Glutamatergic neuron (in vitro differentiated cells): ENCODE results near the gene KCNJ1. TPM values are rescaled to one million over a fixed set of nuclear protein-coding genes. Genes with fewer than 3 reads are reported as not detected.

Source experiments
- DNase-seq: peaks from one replicate; pipeline ENCODE4 v3.0.0; 2022
- H3K27ac Mint-ChIP-seq: one replicate; pipeline ENCODE4 v1.8.0; 2020; ENCODE audit warnings: mild to moderate bottlenecking, mixed read lengths, inconsistent platforms; ENCODE audit not compliant: unreplicated experiment
- H3K27me3 Mint-ChIP-seq: one replicate; pipeline ENCODE4 v1.8.0; 2020; ENCODE audit warnings: mild to moderate bottlenecking, moderate library complexity, mixed read lengths, inconsistent platforms; ENCODE audit not compliant: unreplicated experiment
- H3K36me3 Mint-ChIP-seq: one replicate; pipeline ENCODE4 v1.8.0; 2020; ENCODE audit warnings: mild to moderate bottlenecking, mixed read lengths, inconsistent platforms; ENCODE audit not compliant: unreplicated experiment
- H3K4me1 Mint-ChIP-seq: one replicate; pipeline ENCODE4 v1.8.0; 2020; ENCODE audit warnings: mild to moderate bottlenecking, low read depth, mixed read lengths, inconsistent platforms; ENCODE audit not compliant: unreplicated experiment
- H3K4me3 Mint-ChIP-seq: one replicate; pipeline ENCODE4 v1.8.0; 2020; ENCODE audit warnings: mild to moderate bottlenecking, mixed read lengths, inconsistent platforms; ENCODE audit not compliant: unreplicated experiment
- H3K9me3 Mint-ChIP-seq: one replicate; pipeline ENCODE4 v1.8.0; 2020; ENCODE audit warnings: mild to moderate bottlenecking, moderate library complexity, mixed read lengths, inconsistent platforms; ENCODE audit not compliant: unreplicated experiment
- total RNA-seq: library from RNA; stranded (reverse); fragmentation: NEBNext Ultra II Directional; extraction: Animal tissue kit (Norgen Biotek cat#: 25700); gene quantifications from one replicate; pipeline ENCODE4 v1.2.1, GENCODE V29; 2021; ENCODE audit not compliant: unreplicated experiment
- TF ChIP-seq, protein P1 (sequence below): fragments of 200-600 bp; sonication (generic); IDR thresholded peaks from one replicate; pipeline ENCODE4 v1.5.0; 2021; ENCODE audit not compliant: partially characterized antibody, unreplicated experiment

Gene KCNJ1
- total RNA-seq, 1 donor from 2014 or later: not detected

DNA sequence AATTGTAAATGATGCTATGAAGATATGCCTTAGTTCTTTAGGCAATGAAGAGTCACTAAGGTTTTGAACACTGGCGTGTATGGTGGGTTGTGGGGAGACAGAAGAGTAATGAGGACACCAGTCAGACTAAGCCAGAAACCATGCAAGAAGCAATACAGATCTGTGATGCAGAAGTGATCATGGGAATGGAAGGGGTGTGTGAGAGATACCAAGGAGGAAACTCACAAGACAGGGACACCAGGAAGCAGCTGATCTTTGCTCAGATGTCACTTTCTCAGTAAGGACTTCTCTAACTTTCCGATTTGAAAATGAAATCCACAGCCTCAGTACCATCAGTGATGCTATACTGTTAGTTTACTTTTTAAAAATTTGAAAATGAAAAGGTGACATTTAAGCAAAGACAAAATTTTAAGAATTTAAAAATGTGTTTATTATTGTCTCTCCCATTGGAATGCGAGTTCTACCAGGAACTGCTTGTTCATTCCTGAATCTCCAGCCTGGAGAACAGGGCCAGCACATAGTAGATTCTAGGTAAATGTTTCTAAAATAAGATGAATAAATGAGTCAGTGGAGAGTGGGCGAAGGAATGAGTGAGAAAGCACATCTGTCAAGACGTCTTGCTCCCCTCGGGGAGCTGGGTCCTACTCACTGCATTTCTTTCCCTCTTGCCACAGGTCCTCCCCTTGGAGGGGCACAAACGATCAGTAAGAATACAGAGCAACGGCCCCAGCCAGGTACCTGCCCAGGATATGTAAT, 60.4 kb downstream of the KCNJ1 start:
- H3K27me3 Mint-ChIP-seq: peaks cover 2% of the 10 kb centered on the region
- no peaks in the 10 kb centered on the region for H3K9me3 Mint-ChIP-seq
- TF ChIP-seq, protein P1, sequence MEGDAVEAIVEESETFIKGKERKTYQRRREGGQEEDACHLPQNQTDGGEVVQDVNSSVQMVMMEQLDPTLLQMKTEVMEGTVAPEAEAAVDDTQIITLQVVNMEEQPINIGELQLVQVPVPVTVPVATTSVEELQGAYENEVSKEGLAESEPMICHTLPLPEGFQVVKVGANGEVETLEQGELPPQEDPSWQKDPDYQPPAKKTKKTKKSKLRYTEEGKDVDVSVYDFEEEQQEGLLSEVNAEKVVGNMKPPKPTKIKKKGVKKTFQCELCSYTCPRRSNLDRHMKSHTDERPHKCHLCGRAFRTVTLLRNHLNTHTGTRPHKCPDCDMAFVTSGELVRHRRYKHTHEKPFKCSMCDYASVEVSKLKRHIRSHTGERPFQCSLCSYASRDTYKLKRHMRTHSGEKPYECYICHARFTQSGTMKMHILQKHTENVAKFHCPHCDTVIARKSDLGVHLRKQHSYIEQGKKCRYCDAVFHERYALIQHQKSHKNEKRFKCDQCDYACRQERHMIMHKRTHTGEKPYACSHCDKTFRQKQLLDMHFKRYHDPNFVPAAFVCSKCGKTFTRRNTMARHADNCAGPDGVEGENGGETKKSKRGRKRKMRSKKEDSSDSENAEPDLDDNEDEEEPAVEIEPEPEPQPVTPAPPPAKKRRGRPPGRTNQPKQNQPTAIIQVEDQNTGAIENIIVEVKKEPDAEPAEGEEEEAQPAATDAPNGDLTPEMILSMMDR: no peak
- H3K4me3 Mint-ChIP-seq: no peak overlapping the region
- no peak overlapping the region for H3K27ac Mint-ChIP-seq
- H3K4me1 Mint-ChIP-seq: no peaks in the 10 kb centered on the region
- no peak for DNase-seq
- H3K36me3 Mint-ChIP-seq: no peaks in the 10 kb centered on the region

DNA sequence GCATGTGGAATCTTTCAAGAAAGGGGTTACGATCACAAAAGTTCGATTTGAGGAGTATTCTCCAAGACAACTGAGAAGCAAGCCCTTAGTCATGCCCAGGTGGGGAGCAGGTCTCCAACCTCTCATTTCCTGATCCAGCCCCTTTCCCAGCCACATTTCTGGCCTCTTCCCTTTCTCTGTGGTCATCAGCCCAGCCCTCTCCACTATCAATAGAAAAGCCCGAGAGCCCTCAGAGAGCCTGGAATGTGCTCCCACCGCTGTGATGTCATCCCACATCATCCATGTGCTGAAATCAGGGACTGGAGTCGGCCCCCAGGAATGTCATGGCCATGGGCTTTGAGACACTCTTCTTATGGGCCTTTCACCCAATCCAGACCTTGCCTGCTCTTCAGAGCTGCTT, 62.6 kb downstream of the KCNJ1 start:
- TF ChIP-seq, protein P1: no peak
- Mint-ChIP-seq H3K27me3 (no peaks in the 10 kb centered on the region), H3K4me1 (no peaks in the 10 kb centered on the region), H3K9me3 (no peaks in the 10 kb centered on the region), H3K36me3 (no peaks in the 10 kb centered on the region), H3K27ac (no peak overlapping the region), H3K4me3 (no peak overlapping the region)
- no peak for DNase-seq

DNA sequence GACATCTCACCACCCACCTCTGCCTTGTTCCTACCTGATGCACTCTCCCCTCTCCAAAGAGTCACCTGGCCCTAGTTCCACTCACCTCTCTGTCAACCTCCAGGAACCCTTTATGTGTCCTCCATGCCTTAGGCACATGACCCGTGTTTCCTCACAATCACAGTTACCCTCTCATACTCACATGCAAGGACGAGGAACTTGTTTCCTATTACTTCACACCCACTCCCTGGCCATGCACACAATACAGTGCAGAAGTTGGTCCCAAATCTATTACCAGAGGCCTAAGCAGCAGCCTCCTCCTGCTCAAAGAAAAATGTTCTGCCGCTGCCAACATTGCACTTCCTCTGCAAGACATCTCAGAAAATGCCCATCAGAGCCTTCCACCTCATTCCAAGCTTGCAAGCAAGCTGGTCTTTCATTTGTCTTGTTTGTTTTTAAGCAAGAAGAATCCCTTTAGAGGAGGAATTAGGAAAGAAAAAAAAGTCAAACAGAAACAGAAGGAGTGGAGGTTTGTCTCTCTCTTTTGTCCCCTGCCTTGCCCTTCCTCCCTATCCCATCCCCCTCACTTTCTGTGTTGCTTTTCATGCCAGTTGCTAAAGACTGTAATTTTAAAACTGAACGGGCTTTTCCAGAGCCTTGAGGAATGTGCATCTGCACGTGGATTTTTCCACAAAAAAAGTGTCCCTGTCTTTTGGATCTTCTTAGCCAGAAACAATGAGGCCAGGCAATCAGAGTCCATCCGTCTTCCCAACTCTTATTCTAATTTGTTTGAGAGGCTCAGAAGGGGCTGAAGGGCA, 63.4 kb downstream of the KCNJ1 start:
- H3K4me3 Mint-ChIP-seq: no peak overlapping the region

GRCh38 chr11:128803011-128803410, 64.1 kb downstream of the KCNJ1 start:
- Mint-ChIP-seq H3K36me3 (no peaks in the 10 kb centered on the region), H3K9me3 (no peaks in the 10 kb centered on the region), H3K27ac (no peak overlapping the region), H3K4me3 (no peak overlapping the region), H3K27me3 (no peaks in the 10 kb centered on the region), H3K4me1 (no peaks in the 10 kb centered on the region)
- DNase-seq: no peak
- TF ChIP-seq, protein P1: no peak

More for the DNA sequence above, 63.4 kb downstream of the KCNJ1 start:
- TF ChIP-seq, protein P1: no peak
- H3K27me3 Mint-ChIP-seq: no peaks in the 10 kb centered on the region
- no peaks in the 10 kb centered on the region for H3K4me1 Mint-ChIP-seq
- H3K9me3 Mint-ChIP-seq: no peaks in the 10 kb centered on the region
- H3K27ac Mint-ChIP-seq: no peak overlapping the region
- no peak for DNase-seq
- no peaks in the 10 kb centered on the region for H3K36me3 Mint-ChIP-seq
